HG02623 (cell line): ENCODE results near the gene DDX19B.
"Not testable (repeated sequence)": the region's sequence is repeated elsewhere in the genome, so short reads cannot be mapped to it uniquely, and the experiment has no call there.

Source experiments
- ATAC-seq: cut with Tn5 transposase; IDR thresholded peaks from one replicate; pipeline ENCODE4 v1.9.1; 2021; ENCODE audit warnings: moderate library complexity; ENCODE audit not compliant: unreplicated experiment

DDX19B gene

DNA sequence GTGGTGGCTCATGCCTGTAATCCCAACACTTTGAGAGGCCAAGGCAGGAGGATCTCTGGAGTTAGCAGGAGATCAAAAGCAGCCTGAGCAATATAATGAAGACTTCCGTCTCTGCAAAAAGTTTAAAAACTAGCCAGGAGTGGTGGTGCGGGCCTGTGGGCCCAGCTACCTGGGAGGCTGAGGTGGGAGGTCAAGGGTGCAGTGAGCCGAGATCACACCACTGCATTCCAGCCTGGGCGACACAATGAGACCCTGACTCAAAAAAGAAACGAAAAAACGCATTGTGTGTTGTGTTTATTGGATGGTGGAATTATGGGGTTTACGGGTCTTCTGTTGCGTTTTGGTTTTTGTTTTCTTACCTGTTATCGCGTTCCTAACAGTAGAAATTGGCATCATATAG lies 46.9 kb downstream of the DDX19B start:
- ATAC-seq = no peak

DNA sequence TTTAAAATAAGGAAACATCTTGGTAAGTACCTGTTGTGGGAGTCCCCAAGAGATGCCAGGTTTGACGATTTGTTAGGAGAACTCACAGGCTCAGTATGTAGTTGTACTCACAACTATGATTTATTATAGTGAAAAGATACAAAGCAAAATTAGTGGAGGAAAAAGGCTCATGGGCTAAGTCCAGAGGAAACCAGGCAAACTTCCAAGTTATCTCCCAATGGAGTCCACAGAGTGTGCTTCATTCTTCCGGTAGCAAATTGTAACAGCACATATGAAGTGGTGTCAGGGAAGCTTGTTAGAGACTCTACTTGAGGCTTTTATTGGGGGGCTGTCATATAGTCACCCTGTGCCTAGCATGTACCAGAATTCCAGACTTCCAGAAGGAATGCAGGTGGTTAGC lies 50.0 kb downstream of the DDX19B start:
- ATAC-seq = no peak

DNA sequence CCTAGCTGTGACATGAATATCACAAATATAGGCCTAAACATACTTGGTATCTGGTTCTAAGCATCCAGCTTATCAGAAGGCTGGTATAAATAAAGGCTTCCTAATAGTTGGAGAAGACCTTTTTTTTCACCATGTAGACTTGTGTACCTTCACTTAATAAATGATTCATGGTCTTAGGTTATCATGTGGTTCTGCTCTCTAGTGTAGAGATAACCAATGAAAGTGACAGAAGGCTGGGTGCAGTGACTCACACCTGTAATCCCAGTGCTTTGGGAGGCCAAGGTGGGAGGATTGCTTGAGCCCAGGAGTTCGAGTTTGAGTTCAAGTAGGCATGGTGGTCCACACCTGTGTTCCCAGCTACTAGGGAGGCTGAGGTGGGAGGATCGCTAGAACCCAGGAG lies 50.8 kb downstream of the DDX19B start:
- ATAC-seq = no peak

DNA sequence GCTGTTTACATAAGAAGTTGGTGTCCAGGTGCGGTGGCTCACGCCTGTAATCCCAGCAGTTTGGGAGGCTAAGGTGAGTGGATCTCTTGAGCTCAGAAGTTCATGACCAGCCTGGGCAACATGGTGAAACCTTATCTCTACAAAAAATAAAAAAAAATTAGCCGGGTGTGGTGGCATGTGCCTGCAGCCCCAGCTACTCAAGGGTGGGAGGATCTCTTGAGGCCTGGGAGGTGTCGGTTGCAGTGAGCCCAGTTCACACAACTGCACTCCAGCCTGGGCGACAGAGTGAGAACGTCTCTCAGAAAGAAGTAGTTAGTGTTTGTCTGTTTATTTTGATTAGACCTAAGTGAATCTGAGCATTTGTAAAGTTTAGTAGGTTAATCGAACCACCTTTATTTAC lies 60.6 kb downstream of the DDX19B start:
- no peak for ATAC-seq

DNA sequence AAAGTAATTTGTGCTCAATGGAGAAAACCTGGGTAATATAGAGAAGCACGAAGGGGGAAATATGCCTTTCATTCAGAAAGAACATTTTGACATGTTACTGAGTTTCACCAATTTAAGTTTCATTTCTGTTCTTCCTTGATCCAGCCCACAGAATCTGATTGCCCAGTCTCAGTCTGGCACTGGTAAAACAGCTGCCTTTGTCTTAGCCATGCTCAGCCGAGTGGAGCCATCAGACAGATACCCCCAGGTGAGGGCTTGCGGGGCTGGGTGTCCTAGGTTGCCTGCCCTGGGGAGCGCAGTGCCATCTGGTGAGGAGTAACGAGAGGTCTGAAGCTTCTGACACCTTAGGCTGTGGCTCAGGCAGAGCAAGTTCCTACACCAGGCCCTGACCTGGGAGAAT lies 65.4 kb downstream of the DDX19B start:
- no peak for ATAC-seq

DNA sequence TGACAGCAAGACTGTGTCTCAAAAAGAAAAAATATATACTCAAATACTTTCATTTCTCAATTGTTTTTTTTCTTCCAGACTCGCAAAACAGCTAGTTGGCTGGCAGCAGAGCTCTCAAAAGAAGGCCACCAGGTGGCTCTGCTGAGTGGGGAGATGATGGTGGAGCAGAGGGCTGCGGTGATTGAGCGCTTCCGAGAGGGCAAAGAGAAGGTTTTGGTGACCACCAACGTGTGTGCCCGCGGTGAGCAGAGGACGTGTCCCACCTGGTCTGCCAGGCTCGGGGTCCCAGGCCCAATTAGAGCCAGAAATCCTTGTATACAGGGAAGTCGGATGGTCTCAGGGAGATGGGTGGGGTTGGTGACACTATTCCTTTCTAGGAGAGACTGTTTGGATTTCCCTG lies 71.2 kb downstream of the DDX19B start:
- not testable (repeated sequence) for ATAC-seq

DNA sequence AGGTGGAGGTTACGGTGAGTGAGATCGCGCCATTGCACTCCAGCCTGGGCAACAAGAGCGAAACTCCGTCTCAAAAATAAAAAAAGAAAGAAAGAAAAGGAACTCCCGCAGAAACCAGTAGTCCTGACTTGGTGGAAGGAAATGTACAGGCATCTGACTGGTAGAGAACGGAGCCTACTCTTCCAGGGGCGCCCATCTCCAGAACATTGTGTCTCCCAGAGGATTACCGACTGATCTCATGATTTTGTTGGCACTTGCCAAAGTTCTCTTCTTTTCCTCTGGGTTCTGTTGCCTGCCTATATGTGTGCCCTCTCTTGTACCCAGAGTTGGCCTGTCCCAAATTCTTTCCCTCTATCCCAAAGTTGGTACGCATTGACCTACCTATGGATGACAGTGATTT lies 71.9 kb downstream of the DDX19B start:
- no peak for ATAC-seq

DNA sequence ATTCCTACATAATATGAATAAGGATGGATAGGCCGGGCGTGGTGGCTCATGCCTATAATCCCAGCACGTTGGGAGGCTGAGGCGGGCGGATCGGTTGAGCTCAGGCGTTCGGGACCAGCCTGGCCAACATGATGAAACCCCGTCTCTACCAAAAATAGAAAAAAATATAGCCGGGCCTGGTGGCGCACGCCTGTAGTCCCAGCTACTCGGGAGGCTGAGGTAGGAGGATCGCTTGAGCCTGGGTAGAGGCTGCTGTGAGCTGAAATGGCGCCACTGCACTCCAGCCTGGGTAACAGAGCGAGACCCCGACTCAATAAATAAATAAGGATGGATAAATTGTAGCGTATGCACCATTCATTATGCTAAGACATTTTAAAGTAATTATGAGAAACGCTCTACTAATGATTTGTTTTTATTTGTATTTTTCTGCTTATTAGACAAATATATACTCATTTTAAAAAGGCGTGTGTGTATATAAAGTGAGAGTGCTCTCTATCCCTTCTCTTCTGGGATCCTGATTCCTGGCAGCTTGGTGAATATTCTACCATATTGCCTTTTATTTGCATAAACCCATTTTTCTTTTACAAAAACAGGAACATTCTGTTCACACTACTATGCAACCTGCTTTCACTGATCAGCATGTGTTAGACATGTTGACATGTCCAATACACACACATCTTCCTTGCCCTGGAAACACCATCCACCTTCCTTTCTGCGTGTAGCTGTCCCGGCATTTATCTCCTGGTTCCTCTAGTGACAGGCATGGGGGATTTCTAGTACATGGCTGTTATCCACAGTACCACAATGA lies 74.1 kb downstream of the DDX19B start:
- ATAC-seq = no peak

DNA sequence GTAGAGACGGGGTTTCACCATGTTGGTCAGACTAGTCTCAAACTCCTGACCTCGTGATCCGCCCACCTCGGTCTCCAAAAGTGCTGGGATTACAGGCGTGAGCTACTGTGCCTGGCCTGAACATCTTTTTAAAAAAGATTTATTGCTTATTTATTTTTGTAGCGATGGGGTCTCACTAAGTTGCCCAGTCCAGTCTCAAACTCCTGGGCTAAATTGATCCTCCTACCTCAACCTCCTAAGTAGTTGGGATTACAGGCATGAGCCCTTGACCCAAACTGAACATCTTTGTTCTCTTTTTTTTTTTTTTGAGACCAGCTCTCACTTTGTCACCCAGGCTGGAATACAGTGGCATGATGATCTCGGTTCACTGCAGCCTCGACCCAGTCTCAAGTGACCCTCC lies 75.2 kb downstream of the DDX19B start:
- no peak for ATAC-seq

DNA sequence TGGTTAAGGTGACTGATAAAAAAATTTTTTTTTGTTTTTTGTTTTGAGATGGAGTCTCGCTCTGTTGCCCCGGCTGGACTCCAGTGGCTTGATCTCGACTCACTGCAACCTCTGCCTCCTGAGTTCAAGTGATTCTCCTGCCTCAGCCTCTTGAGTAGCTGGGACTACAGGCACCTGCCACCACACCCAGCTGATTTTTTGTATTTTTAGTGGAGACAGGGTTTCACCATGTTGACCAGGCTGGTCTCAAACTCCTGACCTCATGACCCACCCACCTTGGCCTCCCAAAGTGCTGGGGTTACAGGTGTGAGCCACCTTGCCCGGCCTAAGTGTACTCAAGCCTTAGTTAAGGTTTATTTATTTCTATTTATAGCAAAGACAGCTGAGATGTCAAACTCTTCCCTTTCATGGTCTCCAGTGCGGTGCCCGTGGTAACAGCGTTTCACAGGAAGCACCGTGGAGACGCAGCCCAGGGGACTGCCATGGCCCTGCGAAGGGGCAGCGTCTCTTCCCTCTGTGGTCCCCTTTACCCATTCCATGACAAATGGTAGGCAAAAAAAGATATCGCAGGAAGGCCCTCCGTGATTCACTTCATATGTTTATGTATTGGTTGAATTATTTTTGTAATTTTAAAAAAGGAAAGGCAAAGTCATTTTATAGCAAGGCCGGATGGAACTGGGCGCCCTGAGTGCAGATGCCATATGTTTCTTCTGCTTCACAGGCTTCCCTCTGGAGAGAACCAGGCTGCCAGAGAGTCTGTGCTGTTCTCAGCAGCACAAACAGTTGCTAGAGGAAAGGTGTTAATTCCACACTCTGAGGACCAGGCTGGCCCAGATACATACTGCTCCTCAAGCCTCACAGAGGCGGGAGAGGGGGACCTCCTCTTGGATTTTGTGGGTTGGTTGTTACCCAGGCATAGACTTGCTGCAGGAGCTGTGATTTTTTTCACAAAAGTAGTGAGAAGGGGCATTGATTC lies 76.9 kb downstream of the DDX19B start:
- ATAC-seq = no peak

DNA sequence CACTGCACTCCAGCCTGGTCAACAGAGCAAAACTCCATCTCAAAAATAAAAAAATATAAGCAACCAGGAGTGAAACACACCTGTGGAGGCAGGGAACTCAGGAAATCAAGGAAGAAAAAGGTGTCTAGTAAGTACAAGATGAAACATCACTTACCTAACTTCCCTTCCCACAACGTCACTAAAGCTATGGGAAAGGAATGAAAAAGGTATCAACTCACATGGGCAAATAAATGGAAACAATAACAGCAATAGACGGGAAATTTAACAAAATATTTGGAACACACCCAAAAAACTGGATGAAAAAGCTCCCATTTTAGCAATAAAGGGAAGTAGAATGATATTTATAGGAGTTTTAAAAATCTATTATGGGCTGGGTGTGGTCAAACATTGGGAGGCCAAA lies 78.8 kb downstream of the DDX19B start:
- no peak for ATAC-seq

DNA sequence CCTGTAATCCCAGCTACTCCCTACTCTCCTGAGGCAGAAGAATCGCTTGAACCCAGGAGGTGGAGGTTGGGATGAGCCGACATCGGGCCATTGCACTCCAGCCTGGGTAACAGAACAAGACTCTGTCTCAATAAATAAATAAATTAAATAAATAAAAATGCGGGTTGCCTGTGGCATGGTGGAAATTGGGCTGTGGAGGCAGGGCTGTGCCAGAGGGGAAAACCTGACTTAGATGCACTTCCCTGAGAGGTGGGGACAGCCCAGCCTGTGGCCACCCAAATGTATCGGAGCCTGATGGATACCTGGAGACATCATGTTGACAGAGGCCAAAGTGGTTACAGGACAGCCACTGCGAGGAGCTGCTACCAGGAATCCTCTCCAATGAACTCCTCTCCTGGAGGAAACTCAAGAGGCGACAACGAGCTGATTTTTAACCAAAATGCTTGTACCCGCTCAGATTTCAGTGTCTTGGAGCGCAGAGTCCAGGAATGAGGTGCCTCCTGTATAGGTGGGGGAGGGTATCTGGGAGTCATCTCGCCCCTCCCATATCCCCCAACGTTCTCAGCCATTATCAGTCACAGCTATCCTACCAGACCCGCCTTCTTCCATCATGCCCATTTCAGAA lies 80.0 kb downstream of the DDX19B start:
- ATAC-seq = no peak

DNA sequence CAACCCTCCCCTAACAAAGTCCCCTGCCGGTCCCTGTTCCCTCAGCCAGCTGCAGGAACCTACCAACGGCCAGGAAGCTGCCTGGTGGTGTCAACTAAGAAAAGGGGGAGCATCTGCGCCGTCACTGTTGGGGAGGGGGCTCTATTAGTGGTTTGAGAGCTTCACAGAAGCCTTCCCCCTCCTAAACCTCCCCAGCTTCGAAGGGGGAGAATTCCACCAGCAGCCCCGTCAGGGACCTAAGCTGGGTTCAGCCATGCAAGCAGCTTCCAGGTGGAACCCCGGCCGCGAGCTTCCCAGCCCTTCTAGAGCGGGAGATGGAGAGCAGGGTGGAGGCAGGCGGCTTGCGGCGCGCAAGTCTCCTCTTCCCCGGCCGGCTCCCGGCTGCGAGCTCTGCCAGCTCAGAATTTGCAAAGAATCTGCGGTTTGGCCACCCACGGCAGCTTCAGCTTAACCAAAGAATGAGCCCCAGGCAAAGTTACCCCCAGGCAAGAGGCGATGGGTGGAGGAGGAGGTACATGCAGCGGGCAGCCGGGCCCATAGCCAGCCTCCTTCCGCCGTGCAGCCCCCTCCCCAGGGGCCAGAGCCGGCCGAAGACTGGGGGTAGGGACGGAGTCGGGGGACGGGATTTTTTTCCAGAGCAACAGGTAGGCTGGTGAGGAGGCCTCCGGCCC lies 81.4 kb downstream of the DDX19B start:
- peak; percentile 2 for ATAC-seq

DNA sequence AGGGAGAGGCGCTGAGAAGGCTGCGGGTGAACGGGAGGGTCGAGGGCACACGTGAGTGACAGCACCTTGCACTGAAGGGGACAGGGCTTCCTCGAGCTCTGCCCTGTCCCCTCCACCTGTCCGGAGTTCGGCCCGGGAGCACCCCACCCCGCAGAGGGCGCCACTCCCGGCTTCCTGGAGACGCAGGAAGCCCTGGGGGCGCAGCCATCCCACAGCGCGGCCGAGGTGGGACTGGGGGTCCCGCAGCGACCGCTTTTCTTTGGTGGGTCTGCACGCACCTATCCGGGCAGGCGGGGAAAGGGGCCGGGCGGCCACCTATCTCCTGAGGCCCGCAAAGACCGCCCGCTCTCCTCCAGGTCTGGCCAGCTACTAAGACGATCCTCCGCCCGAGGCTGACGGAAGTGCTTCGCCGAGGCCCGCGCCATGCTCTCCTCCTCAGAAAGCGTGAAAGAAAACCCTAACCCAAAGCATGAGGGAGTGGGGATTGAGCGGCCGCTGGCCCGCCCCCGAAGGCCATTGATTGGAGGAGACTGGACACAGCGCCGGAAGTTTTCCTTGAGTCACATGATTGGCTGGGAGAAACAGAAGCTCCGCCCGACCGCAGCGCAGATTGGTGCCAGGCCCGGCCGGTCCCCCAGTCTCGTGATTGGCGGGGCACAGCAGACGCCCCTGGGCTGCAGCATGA lies 82.1 kb downstream of the DDX19B start:
- peak; percentile 88 for ATAC-seq

DNA sequence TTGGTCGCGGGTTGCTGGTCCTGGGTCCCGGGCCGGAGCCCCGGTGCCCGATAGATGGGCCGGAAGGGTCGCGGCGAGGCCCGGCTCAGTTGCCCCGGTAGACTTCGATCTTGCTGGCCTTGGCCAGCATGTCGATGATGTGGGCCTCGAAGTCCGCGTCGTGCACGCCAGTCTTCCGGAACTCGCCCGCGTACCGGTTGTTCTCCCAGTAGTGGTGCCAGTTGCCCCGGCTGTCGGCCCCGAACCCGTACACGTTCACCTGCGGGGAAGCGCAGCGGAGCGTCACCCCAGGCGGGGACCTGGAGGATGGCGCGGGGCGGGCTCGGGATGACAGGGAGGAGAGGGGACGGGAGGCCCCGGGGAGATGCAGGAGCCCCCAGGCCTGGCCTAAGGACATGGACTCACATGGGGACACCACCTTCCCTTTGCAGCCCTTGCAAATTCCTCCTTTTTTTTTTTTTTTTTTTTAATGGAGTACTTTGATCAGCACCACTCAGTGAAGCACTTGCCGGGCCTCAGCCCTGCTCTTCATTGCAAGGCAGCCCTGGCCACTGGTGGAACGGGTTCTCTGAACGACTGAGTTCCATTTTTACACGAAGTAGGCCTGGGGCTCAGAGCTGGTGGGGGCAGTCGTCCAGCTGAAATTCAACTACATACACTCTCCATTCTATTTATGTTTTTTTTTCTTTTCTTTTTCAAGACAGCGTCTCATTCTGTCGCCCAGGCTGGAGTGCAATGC lies 82.8 kb downstream of the DDX19B start:
- ATAC-seq = no peak

DNA sequence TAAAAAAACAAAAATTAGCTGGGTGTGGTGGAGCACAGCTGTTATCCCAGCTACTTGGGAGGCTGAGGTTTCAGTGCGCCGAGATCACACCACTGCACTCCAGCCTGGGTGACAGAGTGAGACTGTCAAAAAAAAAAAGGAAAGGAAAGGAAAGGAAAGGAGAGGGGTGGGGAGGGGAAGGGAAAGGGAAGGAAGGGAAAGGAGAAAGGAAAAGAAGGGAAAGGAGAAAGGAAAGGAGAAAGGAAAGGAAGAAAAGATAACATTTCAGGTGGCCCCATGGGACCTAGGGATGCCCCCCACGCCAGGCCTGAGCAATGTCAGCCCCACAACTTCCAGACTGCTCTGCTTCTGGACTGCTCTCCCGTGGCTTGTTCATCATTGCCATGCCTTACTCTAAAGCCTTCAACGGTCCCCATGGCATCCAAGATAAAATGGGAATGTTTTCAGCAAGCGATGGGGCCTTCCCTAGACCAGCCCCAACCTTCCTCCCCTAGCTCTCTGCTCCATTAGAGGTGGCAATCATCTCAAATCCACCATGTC lies 84.5 kb downstream of the DDX19B start:
- no peak for ATAC-seq
